ENCODE data around the gene SAMD3. TPM values are rescaled to one million over a fixed set of nuclear protein-coding genes. Genes with fewer than 3 reads are reported as not detected.

The SAMD3 gene
- total and polyA plus RNA-seq, 2 experiments from 2014 or later = 3.8 to 4.9 TPM

DNA sequence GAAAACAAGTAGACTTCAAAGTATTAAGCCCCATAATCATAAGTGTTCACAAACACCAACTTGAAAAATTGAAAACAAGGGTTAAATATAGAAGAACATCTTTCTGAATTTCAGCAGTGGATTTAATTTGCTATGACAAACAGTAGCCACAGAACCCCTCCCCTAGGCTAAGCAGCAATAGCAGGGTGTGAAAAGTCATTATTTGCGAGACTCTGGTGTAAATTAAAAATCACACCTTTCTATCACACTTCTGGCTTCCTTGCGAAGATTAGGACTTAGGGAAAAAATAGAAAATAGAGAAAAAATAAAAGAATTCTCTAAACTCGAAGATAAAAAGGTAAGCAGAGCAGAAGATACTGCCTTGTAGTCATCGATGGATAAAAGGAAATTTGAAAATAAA lies 6.1 kb downstream of the SAMD3 start:
- H3K4me1 ChIP-seq (ENCODE audit: insufficient read depth) = peaks cover 17% of the 10 kb centered on the region; the same call in 1 of the 2 replicates
- Mint-ChIP-seq H3K9me3 (no peaks in the 10 kb centered on the region; the same call in 2 of the 3 replicates), H3K36me3 (ENCODE audit: low read depth) (no peaks in the 10 kb centered on the region), H3K27me3 (ENCODE audit: insufficient read depth, low read depth, poor library complexity) (no peaks in the 10 kb centered on the region), H3K4me3 (no peak overlapping the region), H3K27ac (no peak overlapping the region), H3K4me1 (peaks cover 12% of the 10 kb centered on the region)
- ATAC-seq = no peak
- TF ChIP-seq, protein P1, sequence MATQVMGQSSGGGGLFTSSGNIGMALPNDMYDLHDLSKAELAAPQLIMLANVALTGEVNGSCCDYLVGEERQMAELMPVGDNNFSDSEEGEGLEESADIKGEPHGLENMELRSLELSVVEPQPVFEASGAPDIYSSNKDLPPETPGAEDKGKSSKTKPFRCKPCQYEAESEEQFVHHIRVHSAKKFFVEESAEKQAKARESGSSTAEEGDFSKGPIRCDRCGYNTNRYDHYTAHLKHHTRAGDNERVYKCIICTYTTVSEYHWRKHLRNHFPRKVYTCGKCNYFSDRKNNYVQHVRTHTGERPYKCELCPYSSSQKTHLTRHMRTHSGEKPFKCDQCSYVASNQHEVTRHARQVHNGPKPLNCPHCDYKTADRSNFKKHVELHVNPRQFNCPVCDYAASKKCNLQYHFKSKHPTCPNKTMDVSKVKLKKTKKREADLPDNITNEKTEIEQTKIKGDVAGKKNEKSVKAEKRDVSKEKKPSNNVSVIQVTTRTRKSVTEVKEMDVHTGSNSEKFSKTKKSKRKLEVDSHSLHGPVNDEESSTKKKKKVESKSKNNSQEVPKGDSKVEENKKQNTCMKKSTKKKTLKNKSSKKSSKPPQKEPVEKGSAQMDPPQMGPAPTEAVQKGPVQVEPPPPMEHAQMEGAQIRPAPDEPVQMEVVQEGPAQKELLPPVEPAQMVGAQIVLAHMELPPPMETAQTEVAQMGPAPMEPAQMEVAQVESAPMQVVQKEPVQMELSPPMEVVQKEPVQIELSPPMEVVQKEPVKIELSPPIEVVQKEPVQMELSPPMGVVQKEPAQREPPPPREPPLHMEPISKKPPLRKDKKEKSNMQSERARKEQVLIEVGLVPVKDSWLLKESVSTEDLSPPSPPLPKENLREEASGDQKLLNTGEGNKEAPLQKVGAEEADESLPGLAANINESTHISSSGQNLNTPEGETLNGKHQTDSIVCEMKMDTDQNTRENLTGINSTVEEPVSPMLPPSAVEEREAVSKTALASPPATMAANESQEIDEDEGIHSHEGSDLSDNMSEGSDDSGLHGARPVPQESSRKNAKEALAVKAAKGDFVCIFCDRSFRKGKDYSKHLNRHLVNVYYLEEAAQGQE (IDR thresholded peaks at IDR 0.05; ENCODE audit: unreplicated experiment) = no peak
- TF ChIP-seq EZH2phosphoT487 (IDR thresholded peaks at IDR 0.05; ENCODE audit: unreplicated experiment) = no peak
- TF ChIP-seq, protein P2, sequence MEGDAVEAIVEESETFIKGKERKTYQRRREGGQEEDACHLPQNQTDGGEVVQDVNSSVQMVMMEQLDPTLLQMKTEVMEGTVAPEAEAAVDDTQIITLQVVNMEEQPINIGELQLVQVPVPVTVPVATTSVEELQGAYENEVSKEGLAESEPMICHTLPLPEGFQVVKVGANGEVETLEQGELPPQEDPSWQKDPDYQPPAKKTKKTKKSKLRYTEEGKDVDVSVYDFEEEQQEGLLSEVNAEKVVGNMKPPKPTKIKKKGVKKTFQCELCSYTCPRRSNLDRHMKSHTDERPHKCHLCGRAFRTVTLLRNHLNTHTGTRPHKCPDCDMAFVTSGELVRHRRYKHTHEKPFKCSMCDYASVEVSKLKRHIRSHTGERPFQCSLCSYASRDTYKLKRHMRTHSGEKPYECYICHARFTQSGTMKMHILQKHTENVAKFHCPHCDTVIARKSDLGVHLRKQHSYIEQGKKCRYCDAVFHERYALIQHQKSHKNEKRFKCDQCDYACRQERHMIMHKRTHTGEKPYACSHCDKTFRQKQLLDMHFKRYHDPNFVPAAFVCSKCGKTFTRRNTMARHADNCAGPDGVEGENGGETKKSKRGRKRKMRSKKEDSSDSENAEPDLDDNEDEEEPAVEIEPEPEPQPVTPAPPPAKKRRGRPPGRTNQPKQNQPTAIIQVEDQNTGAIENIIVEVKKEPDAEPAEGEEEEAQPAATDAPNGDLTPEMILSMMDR (conservative IDR thresholded peaks at IDR 0.05; ENCODE audit: low read depth in 2 of 2) = no peak
- TF ChIP-seq EZH2 (IDR thresholded peaks at IDR 0.05; ENCODE audit: low read depth, unreplicated experiment) = no peak
- no peak for TF ChIP-seq NANOG (IDR thresholded peaks at IDR 0.05; ENCODE audit: borderline replicate concordance)
- TF ChIP-seq STAT1 (IDR thresholded peaks at IDR 0.05; ENCODE audit: unreplicated experiment) = no peak
- TF ChIP-seq ZNF114 (CRISPR knock-in tag; IDR thresholded peaks at IDR 0.05) = no peak
- TF ChIP-seq, protein P3, sequence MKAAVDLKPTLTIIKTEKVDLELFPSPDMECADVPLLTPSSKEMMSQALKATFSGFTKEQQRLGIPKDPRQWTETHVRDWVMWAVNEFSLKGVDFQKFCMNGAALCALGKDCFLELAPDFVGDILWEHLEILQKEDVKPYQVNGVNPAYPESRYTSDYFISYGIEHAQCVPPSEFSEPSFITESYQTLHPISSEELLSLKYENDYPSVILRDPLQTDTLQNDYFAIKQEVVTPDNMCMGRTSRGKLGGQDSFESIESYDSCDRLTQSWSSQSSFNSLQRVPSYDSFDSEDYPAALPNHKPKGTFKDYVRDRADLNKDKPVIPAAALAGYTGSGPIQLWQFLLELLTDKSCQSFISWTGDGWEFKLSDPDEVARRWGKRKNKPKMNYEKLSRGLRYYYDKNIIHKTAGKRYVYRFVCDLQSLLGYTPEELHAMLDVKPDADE (IDR thresholded peaks at IDR 0.05) = no peak
- TF ChIP-seq JUNB (IDR thresholded peaks at IDR 0.05; ENCODE audit: unreplicated experiment) = no peak
- TF ChIP-seq, protein P4, sequence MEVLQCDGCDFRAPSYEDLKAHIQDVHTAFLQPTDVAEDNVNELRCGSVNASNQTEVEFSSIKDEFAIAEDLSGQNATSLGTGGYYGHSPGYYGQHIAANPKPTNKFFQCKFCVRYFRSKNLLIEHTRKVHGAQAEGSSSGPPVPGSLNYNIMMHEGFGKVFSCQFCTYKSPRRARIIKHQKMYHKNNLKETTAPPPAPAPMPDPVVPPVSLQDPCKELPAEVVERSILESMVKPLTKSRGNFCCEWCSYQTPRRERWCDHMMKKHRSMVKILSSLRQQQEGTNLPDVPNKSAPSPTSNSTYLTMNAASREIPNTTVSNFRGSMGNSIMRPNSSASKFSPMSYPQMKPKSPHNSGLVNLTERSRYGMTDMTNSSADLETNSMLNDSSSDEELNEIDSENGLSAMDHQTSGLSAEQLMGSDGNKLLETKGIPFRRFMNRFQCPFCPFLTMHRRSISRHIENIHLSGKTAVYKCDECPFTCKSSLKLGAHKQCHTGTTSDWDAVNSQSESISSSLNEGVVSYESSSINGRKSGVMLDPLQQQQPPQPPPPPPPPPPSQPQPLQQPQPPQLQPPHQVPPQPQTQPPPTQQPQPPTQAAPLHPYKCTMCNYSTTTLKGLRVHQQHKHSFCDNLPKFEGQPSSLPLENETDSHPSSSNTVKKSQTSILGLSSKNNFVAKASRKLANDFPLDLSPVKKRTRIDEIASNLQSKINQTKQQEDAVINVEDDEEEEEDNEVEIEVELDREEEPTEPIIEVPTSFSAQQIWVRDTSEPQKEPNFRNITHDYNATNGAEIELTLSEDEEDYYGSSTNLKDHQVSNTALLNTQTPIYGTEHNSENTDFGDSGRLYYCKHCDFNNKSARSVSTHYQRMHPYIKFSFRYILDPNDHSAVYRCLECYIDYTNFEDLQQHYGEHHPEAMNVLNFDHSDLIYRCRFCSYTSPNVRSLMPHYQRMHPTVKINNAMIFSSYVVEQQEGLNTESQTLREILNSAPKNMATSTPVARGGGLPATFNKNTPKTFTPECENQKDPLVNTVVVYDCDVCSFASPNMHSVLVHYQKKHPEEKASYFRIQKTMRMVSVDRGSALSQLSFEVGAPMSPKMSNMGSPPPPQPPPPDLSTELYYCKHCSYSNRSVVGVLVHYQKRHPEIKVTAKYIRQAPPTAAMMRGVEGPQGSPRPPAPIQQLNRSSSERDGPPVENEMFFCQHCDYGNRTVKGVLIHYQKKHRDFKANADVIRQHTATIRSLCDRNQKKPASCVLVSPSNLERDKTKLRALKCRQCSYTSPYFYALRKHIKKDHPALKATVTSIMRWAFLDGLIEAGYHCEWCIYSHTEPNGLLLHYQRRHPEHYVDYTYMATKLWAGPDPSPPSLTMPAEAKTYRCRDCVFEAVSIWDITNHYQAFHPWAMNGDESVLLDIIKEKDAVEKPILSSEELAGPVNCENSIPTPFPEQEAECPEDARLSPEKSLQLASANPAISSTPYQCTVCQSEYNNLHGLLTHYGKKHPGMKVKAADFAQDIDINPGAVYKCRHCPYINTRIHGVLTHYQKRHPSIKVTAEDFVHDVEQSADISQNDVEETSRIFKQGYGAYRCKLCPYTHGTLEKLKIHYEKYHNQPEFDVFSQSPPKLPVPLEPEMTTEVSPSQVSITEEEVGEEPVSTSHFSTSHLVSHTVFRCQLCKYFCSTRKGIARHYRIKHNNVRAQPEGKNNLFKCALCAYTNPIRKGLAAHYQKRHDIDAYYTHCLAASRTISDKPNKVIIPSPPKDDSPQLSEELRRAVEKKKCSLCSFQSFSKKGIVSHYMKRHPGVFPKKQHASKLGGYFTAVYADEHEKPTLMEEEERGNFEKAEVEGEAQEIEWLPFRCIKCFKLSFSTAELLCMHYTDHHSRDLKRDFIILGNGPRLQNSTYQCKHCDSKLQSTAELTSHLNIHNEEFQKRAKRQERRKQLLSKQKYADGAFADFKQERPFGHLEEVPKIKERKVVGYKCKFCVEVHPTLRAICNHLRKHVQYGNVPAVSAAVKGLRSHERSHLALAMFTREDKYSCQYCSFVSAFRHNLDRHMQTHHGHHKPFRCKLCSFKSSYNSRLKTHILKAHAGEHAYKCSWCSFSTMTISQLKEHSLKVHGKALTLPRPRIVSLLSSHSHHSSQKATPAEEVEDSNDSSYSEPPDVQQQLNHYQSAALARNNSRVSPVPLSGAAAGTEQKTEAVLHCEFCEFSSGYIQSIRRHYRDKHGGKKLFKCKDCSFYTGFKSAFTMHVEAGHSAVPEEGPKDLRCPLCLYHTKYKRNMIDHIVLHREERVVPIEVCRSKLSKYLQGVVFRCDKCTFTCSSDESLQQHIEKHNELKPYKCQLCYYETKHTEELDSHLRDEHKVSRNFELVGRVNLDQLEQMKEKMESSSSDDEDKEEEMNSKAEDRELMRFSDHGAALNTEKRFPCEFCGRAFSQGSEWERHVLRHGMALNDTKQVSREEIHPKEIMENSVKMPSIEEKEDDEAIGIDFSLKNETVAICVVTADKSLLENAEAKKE (CRISPR knock-in tag; IDR thresholded peaks at IDR 0.05) = no peak
- no peak for TF ChIP-seq POLR2AphosphoS5 (IDR thresholded peaks at IDR 0.05; ENCODE audit: low read depth)
- TF ChIP-seq ZNF331 (CRISPR knock-in tag; IDR thresholded peaks at IDR 0.05; ENCODE audit: low read depth) = no peak
- H3K4me3 ChIP-seq = no peak overlapping the region
- no peak overlapping the region for H2AFZ ChIP-seq
- H3K4me2 ChIP-seq = no peak overlapping the region
- H3K9me2 ChIP-seq (ENCODE audit: insufficient read depth) = no peaks in the 10 kb centered on the region
- no peaks in the 10 kb centered on the region for H4K20me1 ChIP-seq (replicated peaks; ENCODE audit: insufficient read depth)
- H3K36me3 ChIP-seq (ENCODE audit: insufficient read depth) = no peaks in the 10 kb centered on the region
- no peak overlapping the region for H3K27ac ChIP-seq (ENCODE audit: low read depth)
- no peaks in the 10 kb centered on the region for H3K79me2 ChIP-seq (replicated peaks; ENCODE audit: insufficient read depth)
- no peaks in the 10 kb centered on the region for H3K27me3 ChIP-seq (ENCODE audit: insufficient read depth)
- no peak for DNase-seq (ENCODE audit: low spot score)
- no peaks in the 10 kb centered on the region for H3F3A ChIP-seq (replicated peaks; ENCODE audit: low read depth)
